Panc1 (cell line): ENCODE results near the gene HLA-B. TPM values are rescaled to one million over a fixed set of nuclear protein-coding genes. Genes with fewer than 3 reads are reported as not detected.

ENCODE experiments used
- ATAC-seq: fragments of 200-7000 bp; cut with Tn5 transposase; 2 replicates; pipeline ENCODE4 v1.9.1; 2020; ENCODE audit warnings: mild to moderate bottlenecking, moderate library complexity
- BruUV-seq: library from RNA; stranded (reverse); fragments of 400-500 nt; replicated peaks from 2 replicates; lab custom pipeline; 2021; lab: Mats Ljungman, UMichigan
- CTCF ChIA-PET: fragments of 300-600 bp; sonication (Branson Sonifier 250); formaldehyde crosslinking; loops from one replicate; lab custom pipeline; 2022; ENCODE audit warnings: antibody characterized with exemption; lab: Charles Lee
- POLR2A ChIA-PET: fragments of 300-600 bp; sonication (Branson Sonifier 250); formaldehyde crosslinking; loops from one replicate; lab custom pipeline; 2022; ENCODE audit warnings: antibody characterized with exemption; lab: Charles Lee
- DNase-seq: peaks from one replicate; pipeline ENCODE4 v3.0.0-alpha.2; 2010; ENCODE audit warnings: low read depth, low spot score
- H3K27ac ChIP-seq: 2 replicates; pipeline ENCODE4 v1.5.1; 2011; ENCODE audit warnings: mild to moderate bottlenecking, low read length, inconsistent platforms
- H3K27me3 ChIP-seq: fragments of 200-500 bp; sonication (Bioruptor generic); 2 replicates; pipeline ENCODE4 v1.6.0; 2014; ENCODE audit warnings: low read length, inconsistent platforms; ENCODE audit not compliant: control insufficient read depth, insufficient read depth
- H3K36me3 ChIP-seq: fragments of 200-500 bp; sonication (Bioruptor generic); 2 replicates; pipeline ENCODE4 v1.5.1; 2014; ENCODE audit warnings: inconsistent platforms, mild to moderate bottlenecking, low read length, moderate library complexity; ENCODE audit not compliant: control insufficient read depth, insufficient read depth
- H3K4me1 ChIP-seq: 2 replicates; pipeline ENCODE4 v1.5.1; 2011; ENCODE audit warnings: inconsistent platforms, mild to moderate bottlenecking, low read length, moderate library complexity; ENCODE audit not compliant: control insufficient read depth, insufficient read depth
- H3K4me3 ChIP-seq, 2 experiments: 2 replicates each; pipeline ENCODE4 v1.5.1; 2011 to 2012; ENCODE audit warnings: low read depth in 2 of 2, low read length in 2 of 2, mild to moderate bottlenecking in 2 of 2, inconsistent platforms in 1 of 2, moderate library complexity in 1 of 2
- H3K9me3 ChIP-seq: fragments of 200-500 bp; sonication (Bioruptor generic); 2 replicates; pipeline ENCODE4 v1.5.1; 2014; ENCODE audit warnings: low read depth, mild to moderate bottlenecking, inconsistent platforms, low read length, moderate library complexity; ENCODE audit not compliant: control insufficient read depth, insufficient read depth
- CTCF ChIP-seq: fragments of 450-650 bp; IDR thresholded peaks from 2 replicates; pipeline ENCODE4 v1.5.1; 2017; ENCODE audit warnings: mild to moderate bottlenecking
- POLR2AphosphoS5 ChIP-seq: IDR thresholded peaks from 2 replicates; pipeline ENCODE4 v1.6.1; 2012; ENCODE audit warnings: mild to moderate bottlenecking, low read depth, low read length, moderate library complexity
- REST ChIP-seq, 2 experiments: IDR thresholded peaks; 2 replicates each; pipeline ENCODE4 v1.6.1; 2011 to 2012; ENCODE audit warnings: low read depth in 2 of 2, control low read depth in 1 of 2, low read length in 1 of 2, mild to moderate bottlenecking in 1 of 2, moderate library complexity in 1 of 2; ENCODE audit not compliant: insufficient read depth in 1 of 2
- SIN3A ChIP-seq: IDR thresholded peaks from 2 replicates; pipeline ENCODE4 v1.6.1; 2012; ENCODE audit warnings: low read depth, mild to moderate bottlenecking, low read length, moderate library complexity, borderline replicate concordance; ENCODE audit not compliant: insufficient read depth
- TCF7L2 ChIP-seq: IDR thresholded peaks from 2 replicates; pipeline ENCODE4 v1.6.1; 2011; ENCODE audit warnings: mild to moderate bottlenecking, low read depth, low read length, inconsistent platforms
- in situ Hi-C: cut with HindIII; loops from 2 replicates; pipeline ENCODE4 v1.10.0; 2016; ENCODE audit warnings: low sequenced_read_pairs, low pct_unique_long_range_greater_than_20kb
- intact Hi-C: fragments of 100-400 bp; cut with micrococcal nuclease; formaldehyde crosslinking; loops from one replicate; pipeline ENCODE4 v1.10.0; 2022; ENCODE audit not compliant: unreplicated experiment
- total RNA-seq: library from RNA; stranded (reverse); gene quantifications from one replicate; pipeline ENCODE4 v1.2.1, GENCODE V29; 2021; ENCODE audit not compliant: unreplicated experiment

Gene HLA-B
- total RNA-seq, 1 experiment from 2014 or later, result 191 TPM

GRCh38 chr6:31308845-31309175 lies 48.2 kb downstream of the HLA-B start:
- no TSS peak for BruUV-seq
- POLR2A ChIA-PET, result interaction anchor here (0.8 to 0.9 kb wide), 2 partner anchors 12 to 13 kb away, joined by 3 read pairs; no protein-coding TSS in a partner anchor
- CTCF ChIA-PET, result no interaction called here
- H3K27me3 ChIP-seq, result peaks cover 6% of the 10 kb centered on the region
- DNase-seq (no peak), ATAC-seq (peak; percentile 39; the same call in 1 of the 2 replicates)
- intact Hi-C loops, result no loop called here
- in situ Hi-C loops, result no loop called here
- no peaks in the 10 kb centered on the region for H3K4me1 ChIP-seq
- H3K4me3 ChIP-seq, result no peak overlapping the region
- no peaks in the 10 kb centered on the region for H3K9me3 ChIP-seq
- no peak overlapping the region for H3K27ac ChIP-seq
- no peaks in the 10 kb centered on the region for H3K36me3 ChIP-seq
- TF ChIP-seq TCF7L2, result no peak
- no peak for TF ChIP-seq REST (IDR thresholded peaks at IDR 0.05; ENCODE audit: insufficient read depth in 1 of 2, low read depth in 2 of 2, low read length in 1 of 2)
- TF ChIP-seq CTCF, result no peak
- no peak for TF ChIP-seq SIN3A
- no peak for TF ChIP-seq POLR2AphosphoS5

GRCh38 chr6:31308050-31308844 lies 48.7 kb downstream of the HLA-B start:
- H3K9me3 ChIP-seq, result no peaks in the 10 kb centered on the region
- H3K27ac ChIP-seq, result no peak overlapping the region
- H3K27me3 ChIP-seq, result peaks cover 6% of the 10 kb centered on the region
- in situ Hi-C loops, result no loop called here
- DNase-seq, result no peak
- intact Hi-C loops, result no loop called here
- no TSS peak for BruUV-seq
- ChIA-PET POLR2A (interaction anchor here (0.8 kb wide), 1 partner anchor 11 kb away, joined by 3 read pairs; no protein-coding TSS in a partner anchor), CTCF (no interaction called here)
- peak; percentile 54 for ATAC-seq
- no peak for TF ChIP-seq SIN3A
- no peak for TF ChIP-seq REST (IDR thresholded peaks at IDR 0.05; ENCODE audit: insufficient read depth in 1 of 2, low read depth in 2 of 2, low read length in 1 of 2)
- TF ChIP-seq POLR2AphosphoS5, result no peak
- TF ChIP-seq TCF7L2, result no peak
- TF ChIP-seq CTCF, result no peak
- no peaks in the 10 kb centered on the region for H3K36me3 ChIP-seq
- no peaks in the 10 kb centered on the region for H3K4me1 ChIP-seq
- H3K4me3 ChIP-seq, result peak overlapping the region; percentile 5 to 23; a peak in 2 of 4 replicates
